OCI-LY1 (cell line): Measurements from ENCODE around the gene RGS17.

Experiments used
- H2AFZ ChIP-seq: fragments of 200-600 bp; sonication (generic), shearing (Covaris generic); 2 replicates; pipeline ENCODE4 v1.6.0; 2014; ENCODE audit warnings: antibody characterized with exemption, mild to moderate bottlenecking, low read length
- H3F3A ChIP-seq: fragments of 200-600 bp; sonication (generic), shearing (Covaris generic); 2 replicates; pipeline ENCODE4 v1.6.0; 2014; ENCODE audit warnings: mild to moderate bottlenecking, antibody characterized with exemption, low read length, moderate library complexity; ENCODE audit not compliant: insufficient read depth
- H3K27ac ChIP-seq: fragments of 200-600 bp; sonication (generic); 2 replicates; pipeline ENCODE4 v1.5.1; 2014; ENCODE audit warnings: low read length, mixed run types, mild to moderate bottlenecking, low read depth; ENCODE audit not compliant: poor library complexity, severe bottlenecking
- H3K27me3 ChIP-seq: fragments of 200-600 bp; sonication (generic); 2 replicates; pipeline ENCODE4 v1.6.0; 2014; ENCODE audit warnings: antibody characterized with exemption, mild to moderate bottlenecking, low read length, moderate library complexity; ENCODE audit not compliant: insufficient read depth
- H3K36me3 ChIP-seq: fragments of 200-600 bp; sonication (generic); 2 replicates; pipeline ENCODE4 v1.6.1; 2014; ENCODE audit warnings: mild to moderate bottlenecking, antibody characterized with exemption, low read length, moderate library complexity, mixed read lengths; ENCODE audit not compliant: insufficient read depth
- H3K4me1 ChIP-seq: fragments of 200-600 bp; sonication (generic); 2 replicates; pipeline ENCODE4 v1.5.1; 2014; ENCODE audit warnings: mild to moderate bottlenecking, low read length, moderate library complexity; ENCODE audit not compliant: insufficient read depth, severe bottlenecking
- H3K4me2 ChIP-seq: fragments of 200-600 bp; sonication (generic), shearing (Covaris generic); 2 replicates; pipeline ENCODE4 v1.6.1; 2014; ENCODE audit warnings: low read length
- H3K4me3 ChIP-seq: fragments of 200-600 bp; sonication (generic); 2 replicates; pipeline ENCODE4 v1.5.1; 2014; ENCODE audit warnings: low read length, low read depth, mild to moderate bottlenecking, mixed read lengths; ENCODE audit not compliant: poor library complexity, severe bottlenecking
- H3K79me2 ChIP-seq: fragments of 200-600 bp; shearing (Covaris generic); 2 replicates; pipeline ENCODE4 v1.6.1; 2016; ENCODE audit warnings: mixed run types, low read length, mixed read lengths; ENCODE audit not compliant: insufficient read depth
- H3K9ac ChIP-seq: fragments of 200-600 bp; sonication (generic), shearing (Covaris generic); 2 replicates; pipeline ENCODE4 v1.6.1; 2014; ENCODE audit warnings: mild to moderate bottlenecking, low read length, mixed read lengths
- H3K9me2 ChIP-seq: fragments of 200-600 bp; sonication (generic), shearing (Covaris generic); 2 replicates; pipeline ENCODE4 v1.6.1; 2014; ENCODE audit warnings: low read depth, mild to moderate bottlenecking, low read length, mixed read lengths
- H3K9me3 ChIP-seq: fragments of 200-600 bp; shearing (Covaris generic); 2 replicates; pipeline ENCODE4 v1.6.1; 2014; ENCODE audit warnings: low read length, mixed read lengths
- H4K20me1 ChIP-seq: fragments of 200-600 bp; sonication (generic), shearing (Covaris generic); 2 replicates; pipeline ENCODE4 v1.6.0; 2016; ENCODE audit warnings: mild to moderate bottlenecking, low read length; ENCODE audit not compliant: insufficient read depth
- EZH2 ChIP-seq: fragments of 200-600 bp; sonication (generic), shearing (Covaris generic); IDR thresholded peaks from 2 replicates; pipeline ENCODE4 v1.8.0; 2017; ENCODE audit warnings: borderline replicate concordance, mixed run types, mild to moderate bottlenecking, antibody characterized with exemption, low read length, moderate library complexity, mixed read lengths
- TF ChIP-seq, protein P1 (sequence below): fragments of 200-600 bp; sonication (generic), shearing (Covaris generic); IDR thresholded peaks from 2 replicates; pipeline ENCODE4 v1.5.1; 2017; ENCODE audit warnings: mild to moderate bottlenecking, antibody characterized with exemption, low read length, moderate library complexity, mixed read lengths

Gene RGS17, protein sequence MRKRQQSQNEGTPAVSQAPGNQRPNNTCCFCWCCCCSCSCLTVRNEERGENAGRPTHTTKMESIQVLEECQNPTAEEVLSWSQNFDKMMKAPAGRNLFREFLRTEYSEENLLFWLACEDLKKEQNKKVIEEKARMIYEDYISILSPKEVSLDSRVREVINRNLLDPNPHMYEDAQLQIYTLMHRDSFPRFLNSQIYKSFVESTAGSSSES

DNA sequence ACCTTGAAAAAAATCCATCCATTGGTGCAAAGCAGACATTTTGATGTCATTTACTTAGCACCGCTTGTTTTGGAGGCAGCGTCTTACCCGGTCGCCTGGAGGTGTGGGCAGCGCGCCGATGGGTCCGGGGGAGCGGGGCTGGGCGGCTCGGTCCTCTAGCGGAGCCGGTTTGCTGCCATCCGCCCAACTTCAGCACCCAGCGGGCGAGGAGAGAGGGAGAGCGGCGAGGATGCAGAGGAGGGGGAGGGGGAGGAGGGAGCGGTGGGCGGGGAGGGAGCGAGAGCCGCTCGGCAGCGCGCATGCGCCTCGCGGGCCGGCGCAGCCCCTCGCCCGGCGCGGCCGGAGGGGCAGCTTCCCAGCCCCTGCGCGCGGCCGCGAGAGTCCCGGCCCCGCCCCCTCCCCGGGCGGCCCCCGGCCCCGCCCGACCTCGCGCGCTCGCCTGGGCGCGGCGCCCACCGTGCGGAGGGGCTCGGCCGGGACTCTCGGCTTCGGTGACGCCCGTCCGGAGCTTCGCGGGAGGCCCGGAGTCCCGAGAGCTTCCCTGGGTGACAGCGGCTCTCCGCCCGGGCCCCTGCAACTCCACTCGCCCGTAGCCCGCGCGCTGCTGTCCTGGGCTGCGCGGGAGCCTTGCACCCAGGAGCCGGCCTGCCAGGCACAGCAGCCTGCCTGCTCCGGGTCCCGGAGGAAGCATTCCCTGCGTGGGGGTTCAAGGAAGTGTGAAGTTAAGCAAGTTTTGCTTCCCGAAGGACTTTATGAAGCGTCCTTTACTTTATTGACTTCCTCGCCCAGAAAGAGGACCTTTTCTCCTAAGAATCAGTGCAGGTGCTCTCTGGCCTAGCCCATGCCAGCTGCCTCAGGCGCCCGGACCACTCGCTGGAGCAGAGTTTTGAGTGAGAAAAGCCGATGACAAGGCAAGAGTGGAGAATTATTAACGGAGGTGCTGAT, at the start of gene RGS17:
RGS17 (minus strand) TSS at position 246 of the 945 bp plus-strand sequence. CDS start 87,264 bp downstream, outside the sequence.
- H3K9me3 ChIP-seq: no peaks in the 10 kb centered on the region
- H3F3A ChIP-seq: no peaks in the 10 kb centered on the region
- no peak within 1 kb of the TSS for H3K27ac ChIP-seq
- no peaks in the 10 kb centered on the region for H3K9me2 ChIP-seq
- no peaks in the 10 kb centered on the region for H3K27me3 ChIP-seq
- TF ChIP-seq, protein P1, sequence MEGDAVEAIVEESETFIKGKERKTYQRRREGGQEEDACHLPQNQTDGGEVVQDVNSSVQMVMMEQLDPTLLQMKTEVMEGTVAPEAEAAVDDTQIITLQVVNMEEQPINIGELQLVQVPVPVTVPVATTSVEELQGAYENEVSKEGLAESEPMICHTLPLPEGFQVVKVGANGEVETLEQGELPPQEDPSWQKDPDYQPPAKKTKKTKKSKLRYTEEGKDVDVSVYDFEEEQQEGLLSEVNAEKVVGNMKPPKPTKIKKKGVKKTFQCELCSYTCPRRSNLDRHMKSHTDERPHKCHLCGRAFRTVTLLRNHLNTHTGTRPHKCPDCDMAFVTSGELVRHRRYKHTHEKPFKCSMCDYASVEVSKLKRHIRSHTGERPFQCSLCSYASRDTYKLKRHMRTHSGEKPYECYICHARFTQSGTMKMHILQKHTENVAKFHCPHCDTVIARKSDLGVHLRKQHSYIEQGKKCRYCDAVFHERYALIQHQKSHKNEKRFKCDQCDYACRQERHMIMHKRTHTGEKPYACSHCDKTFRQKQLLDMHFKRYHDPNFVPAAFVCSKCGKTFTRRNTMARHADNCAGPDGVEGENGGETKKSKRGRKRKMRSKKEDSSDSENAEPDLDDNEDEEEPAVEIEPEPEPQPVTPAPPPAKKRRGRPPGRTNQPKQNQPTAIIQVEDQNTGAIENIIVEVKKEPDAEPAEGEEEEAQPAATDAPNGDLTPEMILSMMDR: no peak
- TF ChIP-seq EZH2: no peak
- no peak within 1 kb of the TSS for H3K4me3 ChIP-seq
- no peaks in the 10 kb centered on the region for H3K4me1 ChIP-seq
- H3K9ac ChIP-seq: no peak within 1 kb of the TSS
- H4K20me1 ChIP-seq: no peaks in the 10 kb centered on the region
- H2AFZ ChIP-seq: no peak within 1 kb of the TSS
- no peak within 1 kb of the TSS for H3K4me2 ChIP-seq
- no peaks in the 10 kb centered on the region for H3K36me3 ChIP-seq
- H3K79me2 ChIP-seq: no peaks in the 10 kb centered on the region

DNA sequence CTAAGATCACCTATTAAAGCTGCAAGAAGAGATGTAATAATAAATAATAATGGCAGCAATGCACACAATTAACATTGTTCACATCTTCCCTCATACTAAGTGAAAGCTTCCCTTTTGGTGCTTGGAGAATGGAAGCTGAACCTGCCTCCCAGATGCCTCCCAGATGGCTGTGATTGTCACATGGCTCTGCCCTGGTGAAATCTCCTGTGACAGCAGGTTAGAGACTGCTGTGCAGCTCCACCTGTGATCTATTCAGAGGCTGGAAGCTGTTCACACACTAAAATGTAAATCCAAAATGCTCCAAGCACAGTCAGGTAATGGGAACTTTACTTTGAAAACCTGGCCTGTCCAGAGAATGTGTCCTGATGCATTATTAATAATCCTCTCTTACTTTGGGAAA, 41.7 kb upstream of the RGS17 start:
- no peak for TF ChIP-seq EZH2
- TF ChIP-seq, protein P1: no peak
- Histone ChIP-seq H3K9me3 (no peaks in the 10 kb centered on the region), H3K27ac (no peak overlapping the region), H3F3A (no peaks in the 10 kb centered on the region), H3K4me1 (no peaks in the 10 kb centered on the region), H4K20me1 (no peaks in the 10 kb centered on the region), H3K4me3 (no peak overlapping the region), H3K9me2 (no peaks in the 10 kb centered on the region), H3K36me3 (no peaks in the 10 kb centered on the region), H2AFZ (no peak overlapping the region), H3K79me2 (no peaks in the 10 kb centered on the region), H3K4me2 (no peak overlapping the region), H3K27me3 (no peaks in the 10 kb centered on the region), H3K9ac (no peak overlapping the region)

DNA sequence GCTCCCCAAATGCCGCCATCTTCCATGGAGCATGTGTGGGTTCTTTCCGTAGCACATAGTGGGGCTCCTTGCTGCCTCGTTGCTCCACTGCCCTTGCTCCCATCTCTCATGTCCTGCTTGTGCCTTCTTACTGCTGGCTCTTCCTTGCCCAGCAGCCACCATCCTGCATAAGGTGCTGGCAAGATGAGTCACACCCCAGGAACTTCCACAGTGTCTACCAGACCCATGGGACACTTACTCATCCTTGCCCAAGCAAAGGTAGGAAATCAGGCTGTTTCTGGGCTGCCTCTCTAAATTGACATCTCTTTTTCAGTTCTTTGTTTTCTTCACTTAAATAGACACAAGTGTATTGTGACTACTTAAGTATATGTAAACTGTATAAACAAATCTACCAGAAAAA, 39.4 kb upstream of the RGS17 start:
- Histone ChIP-seq H3K9me3 (no peaks in the 10 kb centered on the region), H3K4me2 (no peak overlapping the region), H2AFZ (no peak overlapping the region), H3K27me3 (no peaks in the 10 kb centered on the region), H3K9me2 (no peaks in the 10 kb centered on the region), H3K4me3 (no peak overlapping the region), H3K4me1 (no peaks in the 10 kb centered on the region), H3K27ac (no peak overlapping the region), H3F3A (no peaks in the 10 kb centered on the region), H4K20me1 (no peaks in the 10 kb centered on the region), H3K79me2 (no peaks in the 10 kb centered on the region), H3K9ac (no peak overlapping the region), H3K36me3 (no peaks in the 10 kb centered on the region)
- TF ChIP-seq, protein P1: no peak
- no peak for TF ChIP-seq EZH2
